SK-N-SH (cell line): ENCODE measurements around the gene C11orf98. TPM values are rescaled to one million over a fixed set of nuclear protein-coding genes. Genes with fewer than 3 reads are reported as not detected.
A peak's percentile ranks its signal among the peaks of the same experiment; 100 is the strongest.

Experiments
- CTCF ChIA-PET: fragments of 300-600, 350-600 bp; formaldehyde crosslinking; extraction: SDS; loops from one replicate; lab custom pipeline; 2021; lab: Yijun Ruan, JAX
- POLR2A ChIA-PET: fragments of 350-600 bp; sonication (Branson Sonifier 250); formaldehyde crosslinking; extraction: SDS; loops from one replicate; lab custom pipeline; 2020; ENCODE audit warnings: antibody characterized with exemption, inconsistent platforms; lab: Yijun Ruan, JAX
- DNase-seq: peaks from one replicate; pipeline ENCODE4 v3.0.0; 2012
- H2AFZ ChIP-seq: fragments of 200-600 bp; sonication (generic); 2 replicates; pipeline ENCODE4 v1.8.1; 2016; ENCODE audit warnings: antibody characterized with exemption, mild to moderate bottlenecking, low read depth
- H3F3A ChIP-seq: fragments of 200-600 bp; sonication (generic); replicated peaks from 2 replicates; pipeline ENCODE3; 2016; ENCODE audit warnings: antibody characterized with exemption, mild to moderate bottlenecking; ENCODE audit not compliant: insufficient read depth
- H3K27ac ChIP-seq, 2 experiments: fragments of 200-500 bp in 1 of 2; fragments of 200-600 bp in 1 of 2; sonication (Bioruptor generic) in 1 of 2; sonication (generic), shearing (Covaris generic) in 1 of 2; 2 replicates each; pipeline versions ENCODE4 v1.5.1 to v1.6.1; 2014 to 2016; ENCODE audit warnings: low read depth in 2 of 2, inconsistent platforms in 1 of 2, low read length in 1 of 2, mild to moderate bottlenecking in 1 of 2, mixed read lengths in 1 of 2
- H3K27me3 ChIP-seq: fragments of 200-600 bp; sonication (generic), shearing (Covaris generic); 2 replicates; pipeline ENCODE4 v1.6.1; 2016; ENCODE audit warnings: mixed run types; ENCODE audit not compliant: insufficient read depth
- H3K36me3 ChIP-seq, 2 experiments: fragments of 200-500 bp in 1 of 2; fragments of 200-600 bp in 1 of 2; sonication (Bioruptor generic) in 1 of 2; sonication (generic) in 1 of 2; replicated peaks in 1 of 2; 2 replicates each; pipeline versions ENCODE3 to v1.5.1; 2014 to 2016; ENCODE audit warnings: low read length in 1 of 2, mild to moderate bottlenecking in 1 of 2; ENCODE audit not compliant: insufficient read depth in 2 of 2, control insufficient read depth in 1 of 2
- H3K4me1 ChIP-seq, 2 experiments: fragments of 200-500 bp in 1 of 2; fragments of 200-600 bp in 1 of 2; sonication (Bioruptor generic) in 1 of 2; sonication (generic), shearing (Covaris generic) in 1 of 2; 2 replicates each; pipeline versions ENCODE4 v1.5.1 to v1.6.1; 2014 to 2016; ENCODE audit warnings: low read depth in 1 of 2, low read length in 1 of 2, mixed run types in 1 of 2; ENCODE audit not compliant: insufficient read depth in 2 of 2, control insufficient read depth in 1 of 2
- H3K4me2 ChIP-seq: fragments of 200-600 bp; sonication (generic), shearing (Covaris generic); 2 replicates; pipeline ENCODE4 v1.6.1; 2017; ENCODE audit warnings: mixed run types
- H3K4me3 ChIP-seq, 2 experiments: fragments of 200-500 bp in 1 of 2; fragments of 200-600 bp in 1 of 2; sonication (Bioruptor generic) in 1 of 2; sonication (generic), shearing (Covaris generic) in 1 of 2; 2 replicates each; pipeline versions ENCODE4 v1.5.1 to v1.8.1; 2014 to 2016; ENCODE audit warnings: low read depth in 2 of 2, inconsistent platforms in 1 of 2, low read length in 1 of 2, mild to moderate bottlenecking in 1 of 2, mixed read lengths in 1 of 2, moderate library complexity in 1 of 2
- H3K79me2 ChIP-seq: fragments of 200-600 bp; sonication (generic); 2 replicates; pipeline ENCODE4 v1.8.1; 2017; ENCODE audit warnings: mild to moderate bottlenecking; ENCODE audit not compliant: insufficient read depth
- H3K9ac ChIP-seq: fragments of 200-600 bp; sonication (generic); 2 replicates; pipeline ENCODE4 v1.6.1; 2017; ENCODE audit warnings: mixed run types
- H3K9me2 ChIP-seq: fragments of 200-600 bp; sonication (generic); 2 replicates; pipeline ENCODE4 v1.6.1; 2017; ENCODE audit warnings: mixed run types
- H3K9me3 ChIP-seq: fragments of 200-600 bp; sonication (generic); 2 replicates; pipeline ENCODE4 v1.6.1; 2017; ENCODE audit warnings: mixed run types, mild to moderate bottlenecking, moderate library complexity
- H4K20me1 ChIP-seq: fragments of 200-600 bp; sonication (generic); 2 replicates; pipeline ENCODE4 v1.6.1; 2017; ENCODE audit warnings: mild to moderate bottlenecking, mixed run types; ENCODE audit not compliant: insufficient read depth
- CHD2 ChIP-seq: fragments of 150-350 bp; IDR thresholded peaks from 2 replicates; pipeline ENCODE4 v1.6.1; 2018; ENCODE audit warnings: low read length; ENCODE audit not compliant: partially characterized antibody
- ELF1 ChIP-seq: IDR thresholded peaks from 2 replicates; pipeline ENCODE4 v1.4.0; 2012
- EP300 ChIP-seq, 2 experiments: IDR thresholded peaks; 2 replicates each; pipeline versions ENCODE4 v1.4.0 to v1.6.1; 2012; ENCODE audit warnings: borderline replicate concordance in 1 of 2, low read depth in 1 of 2, low read length in 1 of 2
- FOSL2 ChIP-seq: IDR thresholded peaks from 2 replicates; pipeline ENCODE4 v1.4.0; 2012; ENCODE audit warnings: low read depth, mild to moderate bottlenecking, moderate library complexity, borderline replicate concordance
- FOXM1 ChIP-seq: IDR thresholded peaks from 2 replicates; pipeline ENCODE4 v1.4.0; 2012; ENCODE audit warnings: low read depth, mild to moderate bottlenecking
- GABPA ChIP-seq: IDR thresholded peaks from 2 replicates; pipeline ENCODE4 v1.4.0; 2012; ENCODE audit warnings: low read depth, mild to moderate bottlenecking
- MAX ChIP-seq: IDR thresholded peaks from 2 replicates; pipeline ENCODE4 v1.4.0; 2012; ENCODE audit warnings: low read depth
- MEF2A ChIP-seq: IDR thresholded peaks from 2 replicates; pipeline ENCODE4 v1.4.0; 2012; ENCODE audit warnings: low read depth, borderline replicate concordance
- NFIC ChIP-seq: IDR thresholded peaks from 2 replicates; pipeline ENCODE4 v1.4.0; 2012; ENCODE audit warnings: borderline replicate concordance
- NRF1 ChIP-seq: IDR thresholded peaks from 2 replicates; pipeline ENCODE4 v1.6.1; 2012; ENCODE audit warnings: low read depth, mild to moderate bottlenecking, low read length
- PBX3 ChIP-seq: IDR thresholded peaks from 2 replicates; pipeline ENCODE4; 2012
- POLR2AphosphoS5 ChIP-seq: IDR thresholded peaks from 2 replicates; pipeline ENCODE4 v1.6.1; 2012; ENCODE audit warnings: low read depth, low read length
- RCOR1 ChIP-seq: fragments of 150-350 bp; IDR thresholded peaks from 2 replicates; pipeline ENCODE4 v1.6.1; 2017; ENCODE audit warnings: antibody characterized with exemption, low read length
- REST ChIP-seq: IDR thresholded peaks from 2 replicates; pipeline ENCODE4 v1.6.1; 2012; ENCODE audit warnings: mild to moderate bottlenecking, low read depth, low read length, moderate library complexity
- RXRA ChIP-seq: IDR thresholded peaks from 2 replicates; pipeline ENCODE4 v1.4.0; 2012; ENCODE audit warnings: low read depth, mild to moderate bottlenecking, borderline replicate concordance
- SIN3A ChIP-seq: IDR thresholded peaks from 2 replicates; pipeline ENCODE4 v1.6.1; 2012; ENCODE audit warnings: low read depth, mild to moderate bottlenecking, low read length, moderate library complexity, borderline replicate concordance
- TAF1 ChIP-seq: IDR thresholded peaks from 2 replicates; pipeline ENCODE4 v1.6.1; 2012; ENCODE audit warnings: low read depth, mild to moderate bottlenecking, low read length, moderate library complexity, borderline replicate concordance
- TCF12 ChIP-seq: IDR thresholded peaks from 2 replicates; pipeline ENCODE4 v1.4.0; 2012
- TEAD4 ChIP-seq: IDR thresholded peaks from 2 replicates; pipeline ENCODE4 v1.4.0; 2012; ENCODE audit warnings: mild to moderate bottlenecking, borderline replicate concordance; ENCODE audit not compliant: insufficient read depth
- USF2 ChIP-seq: fragments of 150-350 bp; IDR thresholded peaks from 2 replicates; pipeline ENCODE4 v1.6.1; 2017; ENCODE audit warnings: antibody characterized with exemption, low read length, low read depth, borderline replicate concordance
- YY1 ChIP-seq: IDR thresholded peaks from 2 replicates; pipeline ENCODE4 v1.4.0; 2012; ENCODE audit warnings: low read depth, mild to moderate bottlenecking
- ZBTB33 ChIP-seq: IDR thresholded peaks from 2 replicates; pipeline ENCODE4 v1.4.0; 2012; ENCODE audit warnings: low read depth, borderline replicate concordance
- WGBS: methylation state at CpG from one replicate; pipeline ENCODE4 v1.1.6; 2017; ENCODE audit warnings: low lambda C conversion rate; 5-methylcytosine and 5-hydroxymethylcytosine counted together
- polyA plus RNA-seq, 3 experiments: library from polyadenylated mRNA; depleted of rRNA; stranded (reverse); fragments of >200 nt; gene quantifications; 2 replicates each; pipeline ENCODE4 v1.2.3, GENCODE V29; 2012

The C11orf98 gene
- 90.1 and 126 TPM in 2 replicates for polyA plus RNA-seq (2012; rRNA removed)
- 90.3 and 96.3 TPM in 2 replicates for polyA plus RNA-seq (2012; cell fraction: cytosol; rRNA removed)
- 111 and 131 TPM in 2 replicates for polyA plus RNA-seq (2012; cell fraction: nucleus; rRNA removed)

GRCh38 chr11:62665075-62665598 lies at the start of gene C11orf98, which contains the start of gene CSKMT:
TSS of gene C11orf98 (minus strand) at chr11:62665210. CDS start at chr11:62665169, 41 bp downstream.
TSS of gene CSKMT (plus strand) at chr11:62665312. CDS start at chr11:62665880, 568 bp downstream.
- H3K27me3 ChIP-seq, result no peaks in the 10 kb centered on the region
- H4K20me1 ChIP-seq, result no peaks in the 10 kb centered on the region
- H3K4me3 ChIP-seq, result peak within 1 kb of the TSS; percentile 78 to 95
- H3K79me2 ChIP-seq, result peaks cover 60% of the 10 kb centered on the region
- peak within 1 kb of the TSS; percentile 66; the same call in 1 of the 2 replicates for H2AFZ ChIP-seq
- peak within 1 kb of the TSS; percentile 91 to 92 for H3K27ac ChIP-seq
- TF ChIP-seq TAF1 (peak; percentile 98), ELF1 (peak; percentile 68; the same call in 1 of the 2 replicates), REST (peak; percentile 76), RCOR1 (no peak), PBX3 (peak; percentile 73), NRF1 (no peak), MAX (peak; percentile 78), RXRA (no peak), MEF2A (no peak), SIN3A (peak; percentile 93), USF2 (no peak; the same call in 1 of the 2 replicates), NFIC (no peak), POLR2AphosphoS5 (peak; percentile 100), ZBTB33 (peak; percentile 30; the same call in 1 of the 2 replicates), TCF12 (peak; percentile 13; the same call in 1 of the 2 replicates), YY1 (peak; percentile 73; the same call in 1 of the 2 replicates), FOSL2 (no peak), FOXM1 (no peak), EP300 (IDR thresholded peaks at IDR 0.05; ENCODE audit: borderline replicate concordance in 1 of 2, low read depth in 1 of 2, low read length in 1 of 2) (0 out of 4 replicates have a peak, but pooled peaks of 1 of the 2 experiments have one; percentile 31), TEAD4 (no peak), CHD2 (peak; percentile 86), GABPA (peak; percentile 71)
- TF ChIP-seq, all 33 proteins: peak for 13
- WGBS, result under 1% methylated on average over 38 of the region's 47 CpGs
- no peaks in the 10 kb centered on the region for H3K9me2 ChIP-seq
- H3F3A ChIP-seq, result peaks cover 34% of the 10 kb centered on the region
- no peaks in the 10 kb centered on the region for H3K9me3 ChIP-seq
- H3K9ac ChIP-seq, result peak within 1 kb of the TSS; percentile 92
- peak within 1 kb of the TSS; percentile 96 for H3K4me2 ChIP-seq
- ChIA-PET CTCF (interaction anchor here (0.8 to 1.7 kb wide), 10 partner anchors 12 to 216 kb away, joined by 3 to 7 read pairs (median 4); partner anchors contain the start of genes EML3, GANAB, INTS5 and SLC3A2), POLR2A (interaction anchor here (0.5 to 3.7 kb wide), 41 partner anchors 8 to 270 kb away, joined by 3 to 52 read pairs (median 6); partner anchors contain the start of genes B3GAT3, BSCL2, EEF1G and EML3)
- peak; percentile 97 for DNase-seq
- peaks cover 16 to 21% of the 10 kb centered on the region in 2 experiments; a peak in 3 of 4 replicates for H3K4me1 ChIP-seq
- H3K36me3 ChIP-seq, result peaks cover 20 to 41% of the 10 kb centered on the region in 2 experiments
